ENCODE results near the gene SEC62. TPM values are rescaled to one million over a fixed set of nuclear protein-coding genes. Genes with fewer than 3 reads are reported as not detected.

The SEC62 gene
- total RNA-seq, result 37.3 and 37.7 TPM in 2 replicates
- 56.8 TPM for polyA plus RNA-seq (2012)

- peak; percentile 95 for DNase-seq (ENCODE audit: low read depth)
Observed at GRCh38 chr3:169966428-169966950, at the start of gene SEC62. Gene SEC62, plus strand, starts transcription at chr3:169966807. Its CDS starts 16 bp downstream, at chr3:169966823.

GRCh38 chr3:169923189-169923588 lies 43.4 kb upstream of the SEC62 start:
- peak; percentile 12 for DNase-seq (ENCODE audit: low read depth)

DNA sequence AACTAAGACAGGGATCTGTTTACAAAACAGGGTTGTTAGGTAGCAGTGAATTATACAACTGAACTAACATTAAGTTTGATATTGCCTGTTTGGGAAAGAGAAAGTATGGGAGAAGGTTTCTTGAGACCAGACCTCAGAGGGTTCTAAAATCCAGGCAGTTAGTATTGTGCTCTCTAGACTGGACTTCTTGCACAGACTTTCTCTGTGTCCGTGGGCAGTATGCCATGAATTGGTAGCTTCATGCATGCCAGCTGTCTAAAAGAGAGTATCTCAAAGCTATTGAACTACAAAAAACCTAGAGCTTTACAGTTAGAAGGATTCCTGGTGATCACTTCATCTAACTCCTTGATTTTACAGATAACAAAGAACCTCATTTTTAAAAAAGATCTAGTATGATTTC lies 42.8 kb upstream of the SEC62 start:
- DNase-seq (ENCODE audit: low read depth), result no peak

- no peak for DNase-seq (ENCODE audit: low read depth)
Observed at GRCh38 chr3:169929830-169930519, 36.6 kb upstream of the SEC62 start.

- no peak for DNase-seq (ENCODE audit: low read depth)
Observed at GRCh38 chr3:169930843-169931242, 35.8 kb upstream of the SEC62 start.

- DNase-seq (ENCODE audit: low read depth), result no peak
Observed at GRCh38 chr3:169931747-169932520, 34.7 kb upstream of the SEC62 start.

DNA sequence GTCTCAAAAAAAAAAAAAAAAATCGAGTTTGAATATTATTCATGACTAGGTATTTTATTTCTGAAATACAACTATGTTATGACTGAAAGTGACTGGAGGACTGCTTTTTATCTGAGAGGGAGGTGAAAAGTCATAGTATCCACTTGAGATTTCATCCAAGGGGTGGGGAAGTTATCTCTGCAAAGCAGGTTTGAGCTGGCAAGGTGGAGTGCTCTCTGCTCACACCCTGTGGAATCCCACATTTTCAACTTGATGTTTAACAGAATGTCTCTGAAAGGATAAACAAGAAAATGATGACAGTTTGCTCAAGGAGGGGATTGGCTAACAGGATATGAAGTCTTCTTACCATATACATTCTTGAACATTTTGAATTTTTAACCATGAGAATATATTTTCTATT lies 27.3 kb upstream of the SEC62 start:
- DNase-seq (ENCODE audit: low read depth), result no peak

DNA sequence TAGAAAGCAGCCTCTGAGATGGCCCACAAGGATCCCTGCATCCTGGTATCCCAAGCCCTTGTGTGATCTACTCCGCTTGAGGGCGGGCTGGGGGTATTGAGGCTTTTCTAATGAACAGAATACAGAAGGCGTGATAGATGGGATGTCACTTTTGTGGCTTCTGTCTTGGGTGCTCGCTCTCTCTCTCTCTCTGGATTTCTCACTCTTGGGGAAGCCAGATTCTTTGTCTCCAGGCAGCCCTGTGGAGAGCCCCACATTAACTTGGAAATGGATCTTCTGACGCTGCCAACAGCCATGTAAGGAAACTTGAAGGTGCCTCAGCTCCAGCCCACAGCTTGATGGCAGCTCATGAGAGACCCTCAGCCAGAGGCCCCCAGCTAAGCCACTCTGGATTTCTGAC lies 26.9 kb upstream of the SEC62 start:
- no peak for DNase-seq (ENCODE audit: low read depth)

DNA sequence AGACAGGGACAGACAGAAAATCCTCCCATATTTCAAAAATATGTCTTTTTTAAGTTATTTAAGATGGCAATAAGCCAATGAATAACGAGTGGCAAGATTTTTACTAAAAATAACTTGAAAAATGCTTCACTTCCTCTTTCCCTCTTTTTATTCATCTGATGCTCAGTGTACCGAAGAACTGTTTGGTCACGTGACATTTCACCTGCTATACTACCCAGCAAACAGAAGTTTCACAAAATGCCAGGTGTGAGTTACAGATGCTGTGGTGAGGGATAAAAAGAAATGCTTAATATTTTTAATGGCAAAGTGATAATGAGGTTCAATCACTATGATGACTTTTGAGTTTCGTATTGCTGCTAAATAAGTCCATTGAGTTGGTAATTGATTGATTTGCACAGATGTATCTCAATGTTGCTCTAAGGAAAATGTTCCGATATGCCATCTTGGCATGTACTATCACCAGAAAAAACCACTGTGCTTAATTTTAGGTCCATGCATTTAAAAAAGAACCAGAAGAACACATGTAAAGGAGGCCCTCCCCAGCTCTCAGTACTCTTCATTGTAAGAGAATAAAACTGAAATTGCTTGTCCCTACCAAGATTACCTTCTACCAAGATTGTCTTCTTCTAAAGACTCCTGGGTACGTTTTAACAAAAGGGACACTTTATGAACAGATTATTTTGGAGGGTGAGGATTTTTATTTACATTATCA lies 26.0 kb upstream of the SEC62 start:
- DNase-seq (ENCODE audit: low read depth), result no peak

DNA sequence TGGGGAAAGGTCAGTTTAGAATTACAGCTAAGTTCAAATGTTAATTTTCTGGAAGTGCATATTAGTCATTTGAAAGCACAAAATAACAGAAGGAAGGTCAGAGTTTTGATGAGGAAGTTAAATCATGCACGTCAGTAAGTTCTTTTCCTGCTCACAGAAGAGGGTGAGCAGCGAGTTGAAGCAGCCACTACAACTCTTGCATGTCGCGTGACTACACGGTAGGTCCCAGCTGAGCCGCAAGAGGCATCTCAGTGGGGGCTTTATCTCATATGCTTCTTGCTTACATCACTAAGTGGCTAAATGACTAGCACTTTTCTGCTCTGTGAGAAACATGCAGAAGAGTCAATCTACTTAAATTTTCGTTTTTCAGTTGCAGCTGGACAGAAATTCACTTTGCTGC lies 21.3 kb upstream of the SEC62 start:
- no peak for DNase-seq (ENCODE audit: low read depth)

GRCh38 chr3:169946336-169946735 lies 20.3 kb upstream of the SEC62 start:
- no peak for DNase-seq (ENCODE audit: low read depth)

GRCh38 chr3:169948559-169949448 lies 17.8 kb upstream of the SEC62 start:
- DNase-seq (ENCODE audit: low read depth), result no peak

DNA sequence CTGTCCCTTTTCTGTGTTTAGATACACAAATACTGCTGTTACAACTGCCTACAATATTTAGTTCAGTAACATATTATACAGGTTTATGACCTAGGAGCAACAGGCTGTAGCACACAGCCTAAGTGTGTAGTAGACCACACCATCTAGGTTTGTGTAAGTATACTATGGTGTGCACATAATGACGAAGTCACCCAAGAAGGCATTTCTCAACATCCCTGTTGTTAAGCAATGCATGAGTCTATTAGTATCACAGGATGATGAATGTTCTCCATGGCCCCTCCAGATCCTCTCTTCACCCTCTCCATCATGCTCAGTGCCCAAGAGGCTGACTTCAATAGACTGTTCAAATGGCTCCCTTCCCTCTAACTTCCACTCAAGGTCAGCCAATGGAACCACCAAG lies 14.6 kb upstream of the SEC62 start:
- DNase-seq (ENCODE audit: low read depth), result no peak

- DNase-seq (ENCODE audit: low read depth), result no peak
Observed at GRCh38 chr3:169953462-169954141, 13.0 kb upstream of the SEC62 start.

GRCh38 chr3:169954142-169954756 lies 12.4 kb upstream of the SEC62 start:
- DNase-seq (ENCODE audit: low read depth), result no peak

DNA sequence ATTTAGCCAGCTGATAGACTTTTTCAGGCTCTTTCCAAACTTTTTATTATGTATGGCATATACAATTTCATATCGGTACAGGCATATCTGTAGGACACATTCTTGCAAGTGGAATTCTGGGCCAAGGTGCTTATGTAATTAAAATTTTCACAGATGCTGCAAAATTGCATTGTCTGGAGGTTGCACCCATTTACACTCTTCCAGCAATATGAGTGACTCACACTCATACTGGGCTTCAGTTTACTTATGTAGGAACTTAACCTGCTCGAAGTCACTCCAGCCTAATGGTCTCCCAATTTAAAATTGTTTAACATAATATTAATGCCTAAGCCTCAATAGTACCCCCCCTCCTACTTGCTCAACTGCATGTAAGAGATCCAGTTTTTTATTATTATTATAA lies 11.2 kb upstream of the SEC62 start:
- DNase-seq (ENCODE audit: low read depth), result no peak

GRCh38 chr3:169964176-169964575 lies 2.4 kb upstream of the SEC62 start:
- no peak for DNase-seq (ENCODE audit: low read depth)

- DNase-seq (ENCODE audit: low read depth), result peak; percentile 4
Observed at GRCh38 chr3:169965562-169966427, 812 bp upstream of the SEC62 start.

All from myocyte (in vitro differentiated cells).